Osteocyte (in vitro differentiated cells): Measurements from ENCODE around the gene RCAN2. TPM values are rescaled to one million over a fixed set of nuclear protein-coding genes. Genes with fewer than 3 reads are reported as not detected.

Experiments used
- DNase-seq: peaks from one replicate; pipeline ENCODE4 v3.0.0; 2021; ENCODE audit warnings: mixed read lengths; ENCODE audit not compliant: unreplicated experiment; ENCODE audit errors: extremely low spot score
- H3K27ac Mint-ChIP-seq: one replicate; pipeline ENCODE4 v1.8.0; 2021; ENCODE audit warnings: mild to moderate bottlenecking, mixed read lengths; ENCODE audit not compliant: unreplicated experiment
- H3K27me3 Mint-ChIP-seq: one replicate; pipeline ENCODE4 v1.8.0; 2021; ENCODE audit warnings: mixed read lengths; ENCODE audit not compliant: unreplicated experiment
- H3K36me3 Mint-ChIP-seq: one replicate; pipeline ENCODE4 v1.8.0; 2021; ENCODE audit warnings: mixed read lengths; ENCODE audit not compliant: unreplicated experiment
- H3K4me1 Mint-ChIP-seq: one replicate; pipeline ENCODE4 v1.8.0; 2021; ENCODE audit warnings: mixed read lengths; ENCODE audit not compliant: unreplicated experiment
- H3K4me3 Mint-ChIP-seq: one replicate; pipeline ENCODE4 v1.8.0; 2021; ENCODE audit warnings: mild to moderate bottlenecking, moderate library complexity, mixed read lengths; ENCODE audit not compliant: unreplicated experiment
- H3K9me3 Mint-ChIP-seq: one replicate; pipeline ENCODE4 v1.8.0; 2021; ENCODE audit warnings: mixed read lengths; ENCODE audit not compliant: unreplicated experiment
- CTCF ChIP-seq: fragments of 200-600 bp; sonication (generic); IDR thresholded peaks from 2 replicates; pipeline ENCODE4 v1.5.0; 2021; ENCODE audit warnings: antibody characterized with exemption, mild to moderate bottlenecking, moderate library complexity
- total RNA-seq: library from RNA; stranded (reverse); gene quantifications from 2 replicates; pipeline ENCODE4 v1.2.1, GENCODE V29; 2021

Gene RCAN2
- total RNA-seq, 1 donor from 2014 or later: 31.3 TPM

GRCh38 chr6:46215213-46215612, 276.0 kb downstream of the RCAN2 start:
- H3K36me3 Mint-ChIP-seq: no peaks in the 10 kb centered on the region
- TF ChIP-seq CTCF: no peak
- H3K4me3 Mint-ChIP-seq: no peak overlapping the region
- H3K27ac Mint-ChIP-seq: no peak overlapping the region
- H3K4me1 Mint-ChIP-seq: no peaks in the 10 kb centered on the region
- DNase-seq: no peak
- H3K27me3 Mint-ChIP-seq: peaks cover 3% of the 10 kb centered on the region
- no peaks in the 10 kb centered on the region for H3K9me3 Mint-ChIP-seq

DNA sequence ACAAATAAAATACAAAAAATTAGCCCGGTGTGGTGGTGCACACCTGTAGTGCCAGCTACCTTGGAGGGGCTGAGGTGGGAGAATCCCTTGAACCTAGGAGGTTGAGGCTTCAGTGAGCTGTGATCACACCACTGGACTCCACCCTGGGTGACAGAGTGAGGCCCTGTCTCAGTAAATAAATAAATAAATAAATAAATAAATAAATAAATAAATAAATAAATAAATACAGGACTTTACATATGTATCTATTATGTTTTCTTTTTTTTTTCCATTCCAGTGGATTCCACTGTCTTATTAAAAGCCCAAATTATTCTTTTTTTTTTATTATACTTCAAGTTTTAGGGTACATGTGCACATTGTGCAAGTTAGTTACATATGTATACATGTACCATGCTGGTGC, 279.3 kb downstream of the RCAN2 start:
- no peak for DNase-seq
- Mint-ChIP-seq H3K9me3 (no peaks in the 10 kb centered on the region), H3K27ac (no peak overlapping the region), H3K36me3 (no peaks in the 10 kb centered on the region), H3K27me3 (peaks cover 15% of the 10 kb centered on the region), H3K4me3 (no peak overlapping the region), H3K4me1 (no peaks in the 10 kb centered on the region)
- no peak for TF ChIP-seq CTCF

DNA sequence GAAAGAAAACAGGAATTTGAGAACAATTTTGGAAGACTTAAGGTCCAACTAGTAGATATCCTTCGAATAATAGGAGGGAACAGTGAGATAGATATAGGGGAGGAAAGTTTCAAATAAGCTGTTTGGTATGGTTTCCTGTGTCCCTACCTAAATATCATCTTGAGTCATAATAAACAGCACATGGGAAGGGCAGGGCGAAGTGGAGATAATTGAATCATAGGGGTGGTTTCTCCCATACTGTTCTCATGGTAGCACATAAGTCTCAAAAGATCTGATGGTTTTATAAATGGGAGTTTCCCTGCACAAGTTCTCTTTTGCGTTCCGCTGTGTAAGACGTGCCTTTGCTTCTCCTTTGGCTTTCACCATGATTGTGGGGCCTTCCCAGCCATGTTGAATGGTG, 281.0 kb downstream of the RCAN2 start:
- Mint-ChIP-seq H3K36me3 (no peaks in the 10 kb centered on the region), H3K27me3 (peaks cover 15% of the 10 kb centered on the region), H3K4me1 (no peaks in the 10 kb centered on the region), H3K9me3 (no peaks in the 10 kb centered on the region), H3K4me3 (no peak overlapping the region), H3K27ac (no peak overlapping the region)
- no peak for TF ChIP-seq CTCF
- no peak for DNase-seq

- no peaks in the 10 kb centered on the region for H3K9me3 Mint-ChIP-seq
- DNase-seq: no peak
- H3K27ac Mint-ChIP-seq: no peak overlapping the region
- no peak for TF ChIP-seq CTCF
- H3K36me3 Mint-ChIP-seq: no peaks in the 10 kb centered on the region
- no peaks in the 10 kb centered on the region for H3K4me1 Mint-ChIP-seq
- no peak overlapping the region for H3K4me3 Mint-ChIP-seq
- H3K27me3 Mint-ChIP-seq: peaks cover 14% of the 10 kb centered on the region
These were observed 282.9 kb downstream of the RCAN2 start for GRCh38 chr6:46208303-46208702.

GRCh38 chr6:46207174-46207573, 284.1 kb downstream of the RCAN2 start:
- Mint-ChIP-seq H3K27ac (no peak overlapping the region), H3K36me3 (no peaks in the 10 kb centered on the region), H3K9me3 (no peaks in the 10 kb centered on the region), H3K27me3 (peaks cover 18% of the 10 kb centered on the region), H3K4me1 (no peaks in the 10 kb centered on the region), H3K4me3 (no peak overlapping the region)
- DNase-seq: no peak
- no peak for TF ChIP-seq CTCF
